GM23248 (cell line): ENCODE data around the gene SLC9A4. TPM values are rescaled to one million over a fixed set of nuclear protein-coding genes. Genes with fewer than 3 reads are reported as not detected.

ENCODE experiments used
- DNase-seq: peaks from one replicate; pipeline ENCODE4 v3.0.0-alpha.2; 2015
- H2AFZ ChIP-seq: fragments of 200-600 bp; sonication (generic); 2 replicates; pipeline ENCODE4 v1.6.1; 2016; ENCODE audit warnings: antibody characterized with exemption
- H3F3A ChIP-seq: fragments of 200-600 bp; sonication (generic); 2 replicates; pipeline ENCODE4 v1.6.1; 2016; ENCODE audit warnings: mild to moderate bottlenecking, antibody characterized with exemption, mixed run types; ENCODE audit not compliant: insufficient read depth
- H3K27ac ChIP-seq: fragments of 200-600 bp; sonication (generic); 2 replicates; pipeline ENCODE4 v1.5.1; 2016; ENCODE audit warnings: mild to moderate bottlenecking
- H3K27me3 ChIP-seq: fragments of 200-600 bp; sonication (generic); replicated peaks from 2 replicates; pipeline ENCODE4 v1.6.1; 2016; ENCODE audit warnings: mild to moderate bottlenecking; ENCODE audit not compliant: insufficient read depth
- H3K36me3 ChIP-seq: fragments of 200-600 bp; sonication (generic); 2 replicates; pipeline ENCODE4 v1.6.1; 2016; ENCODE audit warnings: low read depth, mild to moderate bottlenecking
- H3K4me1 ChIP-seq: fragments of 200-600 bp; sonication (generic); 2 replicates; pipeline ENCODE4 v1.6.1; 2016; ENCODE audit warnings: mild to moderate bottlenecking; ENCODE audit not compliant: insufficient read depth
- H3K4me2 ChIP-seq: fragments of 200-600 bp; sonication (generic); one replicate; pipeline ENCODE4 v1.6.1; 2016; ENCODE audit warnings: mild to moderate bottlenecking; ENCODE audit not compliant: unreplicated experiment
- H3K4me3 ChIP-seq: fragments of 200-600 bp; sonication (generic); 2 replicates; pipeline ENCODE4 v1.5.1; 2016; ENCODE audit warnings: mild to moderate bottlenecking
- H3K79me2 ChIP-seq: fragments of 200-600 bp; sonication (generic); 2 replicates; pipeline ENCODE4 v1.6.1; 2016; ENCODE audit warnings: mild to moderate bottlenecking; ENCODE audit not compliant: insufficient read depth
- H3K9ac ChIP-seq: fragments of 200-600 bp; sonication (generic); 2 replicates; pipeline ENCODE4 v1.6.1; 2016; ENCODE audit warnings: mild to moderate bottlenecking
- H3K9me2 ChIP-seq: fragments of 200-600 bp; sonication (generic); 2 replicates; pipeline ENCODE4 v1.6.1; 2016; ENCODE audit warnings: mixed run types, mild to moderate bottlenecking, moderate library complexity; ENCODE audit not compliant: insufficient read depth
- H3K9me3 ChIP-seq: fragments of 200-600 bp; sonication (generic); one replicate; pipeline ENCODE4 v1.6.1; 2017; ENCODE audit warnings: low read depth
- H4K20me1 ChIP-seq: fragments of 200-600 bp; sonication (generic); 2 replicates; pipeline ENCODE4 v1.6.0; 2016; ENCODE audit not compliant: insufficient read depth
- EZH2 ChIP-seq: fragments of 200-600 bp; sonication (generic); IDR thresholded peaks from 2 replicates; pipeline ENCODE4 v1.6.1; 2018; ENCODE audit warnings: antibody characterized with exemption, mild to moderate bottlenecking; ENCODE audit not compliant: insufficient read depth, poor library complexity, severe bottlenecking
- EZH2phosphoT487 ChIP-seq: fragments of 200-600 bp; sonication (generic); IDR thresholded peaks from 2 replicates; pipeline ENCODE4 v1.6.1; 2018; ENCODE audit warnings: antibody characterized with exemption, moderate library complexity, mild to moderate bottlenecking, low read depth; ENCODE audit not compliant: insufficient read depth
- WGBS, 2 experiments: methylation state at CpG; one replicate each; pipeline ENCODE4 v1.1.6; 2015 to 2017; ENCODE audit warnings: low lambda C conversion rate in 2 of 2, low coverage in 1 of 2; ENCODE audit errors: missing lambda C conversion rate in 2 of 2; 5-methylcytosine and 5-hydroxymethylcytosine counted together
- in situ Hi-C: fragments of 300-500 bp; cut with MboI; formaldehyde crosslinking; loops from 2 replicates; pipeline ENCODE4 v1.15.0; 2020
- polyA plus RNA-seq: library from polyadenylated mRNA; unstranded; fragments of >200 nt; fragmentation: Nextera tagmentation; extraction: Ambion mirVana; gene quantifications from 2 replicates; pipeline ENCODE4 v1.2.1, GENCODE V29; 2016
- total RNA-seq: library from RNA; depleted of rRNA; stranded (reverse); fragments of >200 nt; shearing (Covaris generic); gene quantifications from 2 replicates; pipeline ENCODE4 v1.2.3, GENCODE V29; 2014

Gene SLC9A4
- total and polyA plus RNA-seq, 2 experiments from 2014 or later, result not detected

DNA sequence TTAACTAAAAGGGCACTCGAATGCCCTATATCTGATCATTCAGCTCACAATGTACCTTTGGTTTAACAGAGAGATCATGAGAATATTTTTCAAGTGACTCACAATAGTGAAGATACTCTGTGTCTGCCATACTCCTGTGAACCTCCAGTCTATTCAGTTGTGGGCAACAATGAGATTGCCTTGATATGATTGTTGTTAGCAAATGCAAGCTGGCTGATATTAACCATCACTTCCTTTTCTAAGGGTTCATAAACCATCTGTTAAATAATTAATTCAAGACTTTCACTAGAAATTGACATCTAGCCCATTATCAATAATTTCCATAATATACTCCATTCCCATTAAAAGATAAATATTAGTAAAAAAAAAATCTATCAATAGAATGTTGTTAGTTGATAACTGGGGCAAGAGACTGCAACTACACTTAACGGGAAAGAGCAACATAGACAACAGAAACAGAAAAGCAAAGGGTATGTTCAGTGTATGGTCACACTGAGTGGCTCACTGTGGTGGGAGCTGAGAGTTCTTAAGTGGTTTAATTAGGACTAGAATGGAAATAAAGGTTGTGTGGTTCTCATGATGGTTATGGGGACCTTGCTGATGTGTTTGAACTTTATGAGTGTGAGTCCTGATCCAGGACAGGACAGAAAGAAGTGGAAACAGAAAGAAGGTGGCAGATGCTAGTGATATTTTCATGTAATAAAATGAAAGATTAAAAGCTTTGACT lies 38.2 kb upstream of the SLC9A4 start:
- Histone ChIP-seq H3K36me3 (no peaks in the 10 kb centered on the region), H3F3A (no peaks in the 10 kb centered on the region), H3K4me2 (no peak overlapping the region), H3K9me3 (no peaks in the 10 kb centered on the region), H3K9ac (no peak overlapping the region), H3K27ac (no peak overlapping the region), H2AFZ (no peak overlapping the region), H3K79me2 (no peaks in the 10 kb centered on the region), H3K4me3 (no peak overlapping the region), H3K4me1 (no peaks in the 10 kb centered on the region), H3K9me2 (no peaks in the 10 kb centered on the region), H3K27me3 (0 out of 2 replicates have a peak, but pooled peaks cover 5% of the 10 kb centered on the region), H4K20me1 (no peaks in the 10 kb centered on the region)
- in situ Hi-C loops, result loop anchor here (25.0 kb wide), 2 partner anchors 423 to 523 kb away; no protein-coding TSS in a partner anchor
- TF ChIP-seq EZH2phosphoT487, result no peak
- 71 to 76% methylated on average over 2 of the region's 2 CpGs for WGBS, 2 experiments
- no peak for DNase-seq

DNA sequence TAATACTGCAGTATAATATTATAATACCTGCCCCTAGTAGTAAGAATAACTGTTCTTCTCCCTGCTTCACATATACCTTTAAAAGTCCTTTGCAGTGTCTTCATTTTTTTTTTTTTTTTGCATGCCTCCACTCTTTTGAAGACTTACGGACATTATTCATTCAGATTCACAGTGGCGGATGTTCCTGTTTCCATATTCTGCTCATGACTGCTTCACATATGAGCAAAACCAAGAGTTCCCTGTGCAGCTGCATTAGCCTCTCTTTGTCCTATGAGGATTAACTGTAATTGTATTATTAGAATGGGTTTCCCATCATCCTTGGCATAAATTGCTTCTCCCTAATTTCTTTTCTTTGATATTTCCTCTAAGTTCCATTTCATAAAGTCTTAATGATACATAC lies 37.3 kb upstream of the SLC9A4 start:
- no peak for DNase-seq
- H3K4me2 ChIP-seq, result no peak overlapping the region
- no peaks in the 10 kb centered on the region for H3K9me3 ChIP-seq
- WGBS, 2 experiments, result 98 to 100% methylated on average over 2 of the region's 2 CpGs
- in situ Hi-C loops, result loop anchor here (25.0 kb wide), 2 partner anchors 423 to 523 kb away; no protein-coding TSS in a partner anchor
- H3K36me3 ChIP-seq, result no peaks in the 10 kb centered on the region
- no peaks in the 10 kb centered on the region for H3K9me2 ChIP-seq
- H4K20me1 ChIP-seq, result no peaks in the 10 kb centered on the region
- no peak overlapping the region for H3K27ac ChIP-seq
- no peaks in the 10 kb centered on the region for H3K79me2 ChIP-seq
- H3F3A ChIP-seq, result no peaks in the 10 kb centered on the region
- no peak overlapping the region for H3K9ac ChIP-seq
- no peak overlapping the region for H3K4me3 ChIP-seq
- TF ChIP-seq EZH2, result no peak
- TF ChIP-seq EZH2phosphoT487, result no peak
- H3K4me1 ChIP-seq, result no peaks in the 10 kb centered on the region
- H2AFZ ChIP-seq, result no peak overlapping the region
- H3K27me3 ChIP-seq, result 0 out of 2 replicates have a peak, but pooled peaks cover 4% of the 10 kb centered on the region

DNA sequence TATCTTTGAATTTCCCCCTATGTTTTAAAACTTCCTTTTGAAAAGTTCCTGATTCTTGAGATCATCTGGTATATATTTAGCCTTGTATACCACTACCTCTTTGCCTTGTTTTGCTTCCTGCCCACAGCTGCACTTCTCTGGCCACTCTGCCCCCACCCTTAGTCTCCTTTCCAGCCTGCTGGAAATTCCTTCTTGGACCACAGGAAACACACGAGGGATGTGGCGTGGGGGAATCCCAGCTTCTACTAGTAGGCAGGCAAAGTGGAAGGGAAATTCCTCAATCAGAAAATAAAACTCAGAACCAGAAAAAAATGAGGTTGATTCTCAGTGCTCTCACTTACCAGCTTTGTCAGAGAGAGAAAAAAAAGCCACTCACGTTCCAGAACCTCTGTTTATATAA lies 36.7 kb upstream of the SLC9A4 start:
- DNase-seq, result no peak
- H3K9me3 ChIP-seq, result no peaks in the 10 kb centered on the region
- H3K4me1 ChIP-seq, result no peaks in the 10 kb centered on the region
- no peaks in the 10 kb centered on the region for H3K79me2 ChIP-seq
- WGBS, 2 experiments, result 34 to 43% methylated on average over 3 of the region's 3 CpGs
- in situ Hi-C loops, result loop anchor here (25.0 kb wide), 2 partner anchors 424 to 524 kb away; no protein-coding TSS in a partner anchor
- H2AFZ ChIP-seq, result no peak overlapping the region
- H3F3A ChIP-seq, result no peaks in the 10 kb centered on the region
- H3K36me3 ChIP-seq, result no peaks in the 10 kb centered on the region
- no peak overlapping the region for H3K4me3 ChIP-seq
- no peak overlapping the region for H3K27ac ChIP-seq
- no peak overlapping the region for H3K4me2 ChIP-seq
- no peak overlapping the region for H3K9ac ChIP-seq
- H4K20me1 ChIP-seq, result no peaks in the 10 kb centered on the region
- H3K9me2 ChIP-seq, result no peaks in the 10 kb centered on the region
- TF ChIP-seq EZH2, result no peak
- TF ChIP-seq EZH2phosphoT487, result no peak
- 0 out of 2 replicates have a peak, but pooled peaks cover 2% of the 10 kb centered on the region for H3K27me3 ChIP-seq

DNA sequence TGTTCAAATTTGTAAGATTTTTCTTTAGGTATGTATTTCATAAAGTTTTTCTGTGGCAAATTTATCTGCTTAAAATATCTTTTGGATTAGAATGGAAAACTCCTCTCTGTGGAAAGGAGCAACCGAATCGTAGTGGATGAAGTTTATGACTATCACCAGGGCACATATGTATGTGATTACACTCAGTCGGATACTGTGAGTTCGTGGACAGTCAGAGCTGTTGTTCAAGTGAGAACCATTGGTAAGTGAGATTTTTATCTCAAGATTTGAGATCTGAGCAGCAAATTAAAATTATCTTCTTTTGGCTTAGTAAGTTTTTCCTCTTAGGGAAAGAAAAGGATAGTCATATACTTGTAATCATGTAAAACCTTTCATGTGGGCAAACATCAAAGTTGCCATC lies 35.9 kb upstream of the SLC9A4 start:
- TF ChIP-seq EZH2, result no peak
- TF ChIP-seq EZH2phosphoT487, result no peak
- H3K4me2 ChIP-seq, result no peak overlapping the region
- no peaks in the 10 kb centered on the region for H3K79me2 ChIP-seq
- no peaks in the 10 kb centered on the region for H3K36me3 ChIP-seq
- in situ Hi-C loops, result loop anchor here (25.0 kb wide), 2 partner anchors 425 to 525 kb away; no protein-coding TSS in a partner anchor
- H3K9me3 ChIP-seq, result no peaks in the 10 kb centered on the region
- H3K4me3 ChIP-seq, result no peak overlapping the region
- no peaks in the 10 kb centered on the region for H3K4me1 ChIP-seq
- 34 to 40% methylated on average over 4 of the region's 4 CpGs for WGBS, 2 experiments
- H2AFZ ChIP-seq, result no peak overlapping the region
- H4K20me1 ChIP-seq, result no peaks in the 10 kb centered on the region
- no peaks in the 10 kb centered on the region for H3F3A ChIP-seq
- no peak overlapping the region for H3K9ac ChIP-seq
- DNase-seq, result peak; percentile 16
- H3K27ac ChIP-seq, result no peak overlapping the region
- no peaks in the 10 kb centered on the region for H3K9me2 ChIP-seq
- no peaks in the 10 kb centered on the region for H3K27me3 ChIP-seq
